ENCODE measurements around the gene FBXO4.

Gene FBXO4

DNA sequence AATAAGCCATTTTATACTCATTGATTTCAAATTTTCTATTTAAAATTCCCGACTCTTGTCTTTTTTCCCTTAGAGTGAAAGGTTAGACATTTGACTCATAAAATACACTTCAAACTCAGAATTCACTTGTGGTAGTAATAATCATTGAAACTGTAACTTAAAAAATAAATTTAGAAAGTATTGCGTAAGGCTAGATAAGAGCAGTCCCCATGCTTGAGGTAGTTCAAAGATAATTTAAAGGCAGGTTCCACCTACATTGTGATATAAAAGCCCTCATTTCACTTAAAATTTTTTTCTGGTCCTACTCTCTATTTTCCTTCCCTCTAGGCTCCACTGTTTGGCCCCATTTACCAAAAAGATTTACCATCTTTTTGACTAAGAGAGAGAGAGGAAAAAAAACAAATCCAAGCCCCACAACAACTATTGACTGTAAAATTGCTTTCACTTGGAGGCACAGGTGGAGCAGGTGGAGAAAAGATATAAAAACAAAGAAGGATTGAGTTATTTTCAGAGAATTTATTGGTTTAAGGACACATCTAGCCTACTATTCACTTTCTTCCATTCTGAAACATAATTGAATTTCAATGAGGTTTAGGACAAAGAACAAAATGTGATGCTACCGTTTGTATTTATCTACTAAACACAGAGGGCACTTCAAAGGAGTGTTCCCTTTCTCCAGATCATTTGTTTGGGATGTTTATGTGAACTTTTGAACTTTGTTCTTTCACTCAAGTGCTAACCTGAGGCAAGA, 61.0 kb downstream of the FBXO4 start:
- DNase-seq: no peak

All from activated naive CD4-positive, alpha-beta T cell treated with anti-CD3 and anti-CD28 coated beads, Interleukin-2, amount 50 U/mL, for 16 hours (primary cell).